Measurements from ENCODE around the gene SEC23A. TPM values are rescaled to one million over a fixed set of nuclear protein-coding genes. Genes with fewer than 3 reads are reported as not detected.
A peak's percentile ranks its signal among the peaks of the same experiment; 100 is the strongest.

SEC23A gene
- total RNA-seq, 1 experiment from 2014 or later = 108 TPM

DNA sequence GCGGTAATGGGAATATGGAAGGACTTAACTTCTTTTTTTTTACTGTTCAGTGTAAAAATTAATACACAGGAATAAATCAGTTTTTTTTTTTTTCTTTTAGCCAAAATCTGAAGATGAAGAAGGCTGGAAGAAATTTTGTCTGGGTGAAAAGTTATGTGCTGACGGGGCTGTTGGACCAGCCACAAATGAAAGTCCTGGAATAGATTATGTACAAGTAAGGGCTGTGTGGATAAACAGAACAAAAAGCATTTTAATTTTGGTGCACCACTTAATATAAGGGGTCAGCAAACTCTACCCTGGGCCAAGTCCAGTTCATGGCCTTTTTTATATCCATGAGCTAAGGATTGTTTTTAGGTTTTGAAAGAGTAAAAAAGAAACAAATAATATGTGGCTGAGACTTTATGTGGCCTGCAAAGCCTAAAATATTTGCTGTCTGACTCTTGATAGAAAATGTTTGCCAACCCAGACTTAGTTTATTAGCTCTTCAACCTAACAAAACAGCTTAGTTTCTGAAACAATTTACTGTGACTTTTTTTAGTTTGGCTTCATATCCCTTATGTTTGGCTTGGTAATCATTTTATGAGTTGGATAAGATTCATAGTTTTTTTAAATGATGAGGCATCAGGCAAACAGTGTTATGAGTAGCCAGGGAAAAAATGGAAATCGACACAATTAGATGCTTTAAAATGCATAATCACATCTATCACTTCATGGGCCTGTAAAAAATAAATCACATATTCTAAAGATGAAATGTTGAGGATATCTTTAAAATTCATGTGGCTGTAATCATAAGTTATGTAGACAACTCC, 19.5 kb upstream of the SEC23A start:
- no peaks in the 10 kb centered on the region for H3K4me1 ChIP-seq
- POLR2A ChIA-PET = no interaction called here
- intact Hi-C loops (cut with micrococcal nuclease; ENCODE audit: unreplicated experiment) = no loop called here
- H3K4me3 Mint-ChIP-seq (ENCODE audit: unreplicated experiment) = no peak overlapping the region
- H3K9me3 Mint-ChIP-seq (ENCODE audit: unreplicated experiment) = no peaks in the 10 kb centered on the region
- no peaks in the 10 kb centered on the region for H3K27me3 ChIP-seq (replicated peaks; ENCODE audit: control insufficient read depth, insufficient read depth, low read length)
- no peak overlapping the region for H3K27ac Mint-ChIP-seq (ENCODE audit: unreplicated experiment)
- no peaks in the 10 kb centered on the region for H3K4me1 Mint-ChIP-seq (ENCODE audit: low read depth, unreplicated experiment)
- CTCF ChIA-PET = no interaction called here
- BruUV-seq (replicated peaks) = no TSS peak
- peaks cover 22% of the 10 kb centered on the region for H3K36me3 Mint-ChIP-seq (ENCODE audit: insufficient read depth, unreplicated experiment)
- no peaks in the 10 kb centered on the region for H3K9me3 ChIP-seq
- H3K4me3 ChIP-seq (ENCODE audit: low read depth, low read length) = no peak overlapping the region
- no peak for DNase-seq
- TF ChIP-seq, protein P1, sequence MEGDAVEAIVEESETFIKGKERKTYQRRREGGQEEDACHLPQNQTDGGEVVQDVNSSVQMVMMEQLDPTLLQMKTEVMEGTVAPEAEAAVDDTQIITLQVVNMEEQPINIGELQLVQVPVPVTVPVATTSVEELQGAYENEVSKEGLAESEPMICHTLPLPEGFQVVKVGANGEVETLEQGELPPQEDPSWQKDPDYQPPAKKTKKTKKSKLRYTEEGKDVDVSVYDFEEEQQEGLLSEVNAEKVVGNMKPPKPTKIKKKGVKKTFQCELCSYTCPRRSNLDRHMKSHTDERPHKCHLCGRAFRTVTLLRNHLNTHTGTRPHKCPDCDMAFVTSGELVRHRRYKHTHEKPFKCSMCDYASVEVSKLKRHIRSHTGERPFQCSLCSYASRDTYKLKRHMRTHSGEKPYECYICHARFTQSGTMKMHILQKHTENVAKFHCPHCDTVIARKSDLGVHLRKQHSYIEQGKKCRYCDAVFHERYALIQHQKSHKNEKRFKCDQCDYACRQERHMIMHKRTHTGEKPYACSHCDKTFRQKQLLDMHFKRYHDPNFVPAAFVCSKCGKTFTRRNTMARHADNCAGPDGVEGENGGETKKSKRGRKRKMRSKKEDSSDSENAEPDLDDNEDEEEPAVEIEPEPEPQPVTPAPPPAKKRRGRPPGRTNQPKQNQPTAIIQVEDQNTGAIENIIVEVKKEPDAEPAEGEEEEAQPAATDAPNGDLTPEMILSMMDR (IDR thresholded peaks at IDR 0.05; ENCODE audit: insufficient read depth in 1 of 2, low read depth in 1 of 2, low read length in 1 of 2, severe bottlenecking in 1 of 2, unreplicated experiment in 1 of 2) = no peak
- H3K36me3 ChIP-seq (ENCODE audit: control insufficient read depth, insufficient read depth, low read length) = no peaks in the 10 kb centered on the region
- H3K27me3 Mint-ChIP-seq (ENCODE audit: insufficient read depth, unreplicated experiment) = no peaks in the 10 kb centered on the region

- H3K36me3 Mint-ChIP-seq (ENCODE audit: insufficient read depth, unreplicated experiment) = peaks cover 4% of the 10 kb centered on the region
- peak within 1 kb of the TSS; percentile 94 for H3K4me3 Mint-ChIP-seq (ENCODE audit: unreplicated experiment)
- peak; percentile 91 to 92 for DNase-seq
- Histone ChIP-seq H3K9me3 (no peaks in the 10 kb centered on the region), H3K27me3 (replicated peaks; ENCODE audit: control insufficient read depth, insufficient read depth, low read length) (no peaks in the 10 kb centered on the region), H3K36me3 (ENCODE audit: control insufficient read depth, insufficient read depth, low read length) (no peaks in the 10 kb centered on the region), H3K4me1 (no peaks in the 10 kb centered on the region), H3K4me3 (ENCODE audit: low read depth, low read length) (peak within 1 kb of the TSS; percentile 54)
- BruUV-seq (replicated peaks) = TSS peak; percentile 66
- ChIA-PET CTCF (interaction anchor here (0.5 kb wide), 1 partner anchor 56 kb away, joined by 4 read pairs; the partner anchor contains the start of gene TRAPPC6B), POLR2A (interaction anchor here (0.6 to 2.0 kb wide), 4 partner anchors 11 to 89 kb away, joined by 3 to 23 read pairs (median 6); partner anchors contain the start of genes SEC23A and TRAPPC6B)
- no peaks in the 10 kb centered on the region for H3K27me3 Mint-ChIP-seq (ENCODE audit: insufficient read depth, unreplicated experiment)
- TF ChIP-seq, protein P1 (IDR thresholded peaks at IDR 0.05; ENCODE audit: insufficient read depth in 1 of 2, low read depth in 1 of 2, low read length in 1 of 2, severe bottlenecking in 1 of 2, unreplicated experiment in 1 of 2) = no peak
- intact Hi-C loops (cut with micrococcal nuclease; ENCODE audit: unreplicated experiment) = loop anchor here (1.0 to 2.0 kb wide), 2 partner anchors 11 to 61 kb away; partner anchors contain the start of genes PNN and SEC23A
- peak within 1 kb of the TSS; percentile 79 for H3K27ac Mint-ChIP-seq (ENCODE audit: unreplicated experiment)
- no peaks in the 10 kb centered on the region for H3K9me3 Mint-ChIP-seq (ENCODE audit: unreplicated experiment)
- peaks cover 7% of the 10 kb centered on the region for H3K4me1 Mint-ChIP-seq (ENCODE audit: low read depth, unreplicated experiment)
Measured at GRCh38 chr14:39114073-39114838, 11.2 kb upstream of the SEC23A start, which contains the start of gene GEMIN2. Gene GEMIN2, plus strand, starts transcription at chr14:39114323. Its CDS starts 16 bp downstream, at chr14:39114339.

GRCh38 chr14:39113685-39114072, 10.6 kb upstream of the SEC23A start:
- H3K4me1 Mint-ChIP-seq (ENCODE audit: low read depth, unreplicated experiment) = peaks cover 7% of the 10 kb centered on the region
- TSS peak; percentile 66 for BruUV-seq (replicated peaks)
- H3K9me3 Mint-ChIP-seq (ENCODE audit: unreplicated experiment) = no peaks in the 10 kb centered on the region
- no peaks in the 10 kb centered on the region for H3K36me3 ChIP-seq (ENCODE audit: control insufficient read depth, insufficient read depth, low read length)
- intact Hi-C loops (cut with micrococcal nuclease; ENCODE audit: unreplicated experiment) = loop anchor here (1.0 to 2.0 kb wide), 2 partner anchors 10 to 61 kb away; partner anchors contain the start of genes PNN and SEC23A
- peak overlapping the region; percentile 79 for H3K27ac Mint-ChIP-seq (ENCODE audit: unreplicated experiment)
- H3K4me3 Mint-ChIP-seq (ENCODE audit: unreplicated experiment) = peak overlapping the region; percentile 94
- H3K27me3 ChIP-seq (replicated peaks; ENCODE audit: control insufficient read depth, insufficient read depth, low read length) = no peaks in the 10 kb centered on the region
- CTCF ChIA-PET = interaction anchor here (0.5 kb wide), 1 partner anchor 57 kb away, joined by 4 read pairs; the partner anchor contains the start of gene TRAPPC6B
- peak overlapping the region; percentile 54 for H3K4me3 ChIP-seq (ENCODE audit: low read depth, low read length)
- no peaks in the 10 kb centered on the region for H3K4me1 ChIP-seq
- POLR2A ChIA-PET = interaction anchor here (0.6 to 2.0 kb wide), 3 partner anchors 11 to 88 kb away, joined by 3 to 23 read pairs (median 9); partner anchors contain the start of genes SEC23A and TRAPPC6B
- no peaks in the 10 kb centered on the region for H3K27me3 Mint-ChIP-seq (ENCODE audit: insufficient read depth, unreplicated experiment)
- H3K36me3 Mint-ChIP-seq (ENCODE audit: insufficient read depth, unreplicated experiment) = peaks cover under 1% of the 10 kb centered on the region
- TF ChIP-seq, protein P1 (IDR thresholded peaks at IDR 0.05; ENCODE audit: insufficient read depth in 1 of 2, low read depth in 1 of 2, low read length in 1 of 2, severe bottlenecking in 1 of 2, unreplicated experiment in 1 of 2) = no peak
- no peak for DNase-seq
- H3K9me3 ChIP-seq = no peaks in the 10 kb centered on the region
